ENCODE results near the gene GPR82. TPM values are rescaled to one million over a fixed set of nuclear protein-coding genes. Genes with fewer than 3 reads are reported as not detected.

Gene GPR82
- polyA plus RNA-seq, 1 donor: 1.4 TPM

DNA sequence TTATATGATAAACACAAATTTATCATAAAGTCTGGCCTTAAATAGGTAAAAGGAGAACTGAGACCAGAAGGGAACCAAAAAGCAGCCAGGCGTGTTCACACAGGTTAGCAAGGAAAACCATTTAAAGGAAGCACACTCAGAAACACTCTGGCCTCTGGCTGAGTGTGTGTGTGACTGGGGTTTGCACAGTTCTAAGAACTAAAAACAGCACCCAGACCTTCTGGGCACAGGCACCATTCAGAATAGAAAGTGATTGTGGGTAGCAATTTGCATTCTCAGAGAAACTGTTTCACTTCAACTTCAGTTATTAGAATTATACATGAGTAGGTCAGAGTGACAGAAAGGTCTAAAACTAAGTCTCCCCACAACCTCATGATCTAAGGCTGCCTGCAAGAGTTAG lies 10.0 kb downstream of the GPR82 start:
- Histone ChIP-seq H3K36me3 (ENCODE audit: control insufficient read depth, insufficient read depth, low read length) (no peaks in the 10 kb centered on the region), H3K27ac (ENCODE audit: low read length) (no peak overlapping the region), H3K4me3 (ENCODE audit: low read length) (no peak overlapping the region), H3K27me3 (ENCODE audit: control insufficient read depth, insufficient read depth, low read length) (no peaks in the 10 kb centered on the region), H3K9me3 (ENCODE audit: control insufficient read depth, low read depth, low read length) (no peaks in the 10 kb centered on the region), H3K4me1 (ENCODE audit: control insufficient read depth, insufficient read depth, low read length) (no peaks in the 10 kb centered on the region)
- DNase-seq: no peak
- WGBS (ENCODE audit: insufficient coverage, low lambda C conversion rate): no CpG with 5 or more reads among the region's 1 CpG

DNA sequence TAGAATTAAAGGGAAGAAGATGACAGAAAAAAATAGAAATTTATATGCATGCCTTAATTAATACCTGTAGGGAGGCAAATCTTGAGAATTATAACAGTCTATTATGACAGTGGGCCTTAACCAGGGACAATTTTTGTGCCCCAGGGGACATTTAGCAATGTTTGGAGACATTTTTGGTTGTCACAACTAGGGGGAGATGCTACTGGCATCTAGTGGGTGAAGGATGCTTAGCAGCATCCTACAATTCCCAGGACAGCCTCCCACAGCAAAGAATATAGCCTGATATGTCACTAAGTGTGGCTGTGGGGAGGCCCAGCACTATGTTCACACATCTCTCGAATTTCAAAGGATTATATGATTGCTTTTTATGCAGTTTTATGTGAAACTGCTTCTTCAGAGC lies 10.5 kb downstream of the GPR82 start:
- no CpG with 5 or more reads among the region's 1 CpG for WGBS (ENCODE audit: insufficient coverage, low lambda C conversion rate)
- Histone ChIP-seq H3K27ac (ENCODE audit: low read length) (no peak overlapping the region), H3K4me3 (ENCODE audit: low read length) (no peak overlapping the region), H3K9me3 (ENCODE audit: control insufficient read depth, low read depth, low read length) (no peaks in the 10 kb centered on the region), H3K36me3 (ENCODE audit: control insufficient read depth, insufficient read depth, low read length) (no peaks in the 10 kb centered on the region), H3K27me3 (ENCODE audit: control insufficient read depth, insufficient read depth, low read length) (no peaks in the 10 kb centered on the region), H3K4me1 (ENCODE audit: control insufficient read depth, insufficient read depth, low read length) (no peaks in the 10 kb centered on the region)
- DNase-seq: no peak

DNA sequence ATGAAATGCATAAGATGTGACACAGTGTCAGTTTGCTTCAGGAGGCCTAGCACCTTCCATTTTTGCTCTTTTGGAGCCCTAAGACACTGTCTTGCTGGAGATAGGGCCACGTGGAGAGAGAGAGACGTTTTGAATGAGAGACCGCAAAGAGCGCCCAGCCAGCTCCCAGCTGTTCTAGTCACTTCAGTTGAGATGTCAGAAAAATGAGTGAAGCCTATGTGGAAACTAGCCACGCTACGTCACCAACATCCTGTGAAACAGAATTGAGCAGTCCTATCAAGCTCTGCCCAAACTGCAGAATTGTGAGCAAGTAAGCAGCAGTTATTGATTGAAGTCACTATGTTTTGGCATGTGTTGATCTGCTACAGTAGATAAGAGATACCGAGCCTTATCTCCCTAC lies 13.1 kb downstream of the GPR82 start:
- no CpG with 5 or more reads among the region's 7 CpGs for WGBS (ENCODE audit: insufficient coverage, low lambda C conversion rate)
- no peak overlapping the region for H3K27ac ChIP-seq (ENCODE audit: low read length)
- no peak for DNase-seq

DNA sequence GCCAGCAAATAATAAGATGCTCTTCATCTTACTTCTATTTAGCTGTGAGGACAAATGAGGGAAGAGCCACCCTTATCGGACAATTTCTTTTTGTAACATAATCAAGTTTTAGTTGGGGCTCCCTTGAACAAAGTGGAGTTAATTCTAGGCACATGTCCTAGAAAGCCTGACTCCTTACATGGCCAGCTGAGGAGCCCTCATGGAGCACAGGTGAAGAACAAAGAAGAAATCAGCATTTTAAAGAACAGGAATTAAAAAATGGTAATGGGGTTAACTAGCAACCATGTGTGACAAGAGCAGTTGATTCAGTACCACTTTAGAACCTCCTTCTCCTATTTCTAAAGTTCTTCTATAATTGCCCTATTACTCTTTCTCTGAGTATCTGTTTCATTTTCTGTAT lies 15.9 kb downstream of the GPR82 start:
- DNase-seq: no peak
- H3K9me3 ChIP-seq (ENCODE audit: control insufficient read depth, low read depth, low read length): no peaks in the 10 kb centered on the region
- WGBS (ENCODE audit: insufficient coverage, low lambda C conversion rate): no CpG with 5 or more reads among the region's 1 CpG

More for the DNA sequence above, 13.1 kb downstream of the GPR82 start:
- H3K27me3 ChIP-seq (ENCODE audit: control insufficient read depth, insufficient read depth, low read length): no peaks in the 10 kb centered on the region
- no peak overlapping the region for H3K4me3 ChIP-seq (ENCODE audit: low read length)
- no peaks in the 10 kb centered on the region for H3K36me3 ChIP-seq (ENCODE audit: control insufficient read depth, insufficient read depth, low read length)
- H3K9me3 ChIP-seq (ENCODE audit: control insufficient read depth, low read depth, low read length): no peaks in the 10 kb centered on the region
- peaks cover 2% of the 10 kb centered on the region for H3K4me1 ChIP-seq (ENCODE audit: control insufficient read depth, insufficient read depth, low read length)

DNA sequence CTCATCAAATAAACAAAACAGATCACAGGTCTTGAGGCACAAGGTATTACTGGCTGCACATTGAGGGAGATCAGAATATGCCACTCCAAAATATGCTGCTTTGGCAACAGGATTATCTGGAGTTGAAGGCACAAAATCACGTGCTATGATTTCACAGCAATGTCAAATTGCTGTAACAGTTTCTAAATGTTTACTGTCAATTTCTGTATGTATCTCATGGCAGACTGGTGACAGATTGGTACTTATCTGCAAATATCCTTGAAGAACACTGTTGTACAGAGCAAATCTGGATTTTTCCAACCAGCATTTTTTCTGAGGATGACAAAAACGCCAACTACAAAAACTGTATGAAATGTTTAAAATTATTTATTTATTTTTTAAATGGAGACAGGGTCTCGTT lies 26.7 kb downstream of the GPR82 start:
- no peak for DNase-seq
- Histone ChIP-seq H3K27me3 (ENCODE audit: control insufficient read depth, insufficient read depth, low read length) (no peaks in the 10 kb centered on the region), H3K4me1 (ENCODE audit: control insufficient read depth, insufficient read depth, low read length) (no peaks in the 10 kb centered on the region), H3K36me3 (ENCODE audit: control insufficient read depth, insufficient read depth, low read length) (no peaks in the 10 kb centered on the region), H3K9me3 (ENCODE audit: control insufficient read depth, low read depth, low read length) (no peaks in the 10 kb centered on the region), H3K4me3 (ENCODE audit: low read length) (no peak overlapping the region), H3K27ac (ENCODE audit: low read length) (no peak overlapping the region)
- WGBS (ENCODE audit: insufficient coverage, low lambda C conversion rate): no CpG with 5 or more reads among the region's 3 CpGs

More for the DNA sequence above, 15.9 kb downstream of the GPR82 start:
- H3K36me3 ChIP-seq (ENCODE audit: control insufficient read depth, insufficient read depth, low read length): peaks cover 5% of the 10 kb centered on the region
- H3K27ac ChIP-seq (ENCODE audit: low read length): no peak overlapping the region
- H3K4me1 ChIP-seq (ENCODE audit: control insufficient read depth, insufficient read depth, low read length): peaks cover 2% of the 10 kb centered on the region
- H3K4me3 ChIP-seq (ENCODE audit: low read length): no peak overlapping the region
- no peaks in the 10 kb centered on the region for H3K27me3 ChIP-seq (ENCODE audit: control insufficient read depth, insufficient read depth, low read length)

DNA sequence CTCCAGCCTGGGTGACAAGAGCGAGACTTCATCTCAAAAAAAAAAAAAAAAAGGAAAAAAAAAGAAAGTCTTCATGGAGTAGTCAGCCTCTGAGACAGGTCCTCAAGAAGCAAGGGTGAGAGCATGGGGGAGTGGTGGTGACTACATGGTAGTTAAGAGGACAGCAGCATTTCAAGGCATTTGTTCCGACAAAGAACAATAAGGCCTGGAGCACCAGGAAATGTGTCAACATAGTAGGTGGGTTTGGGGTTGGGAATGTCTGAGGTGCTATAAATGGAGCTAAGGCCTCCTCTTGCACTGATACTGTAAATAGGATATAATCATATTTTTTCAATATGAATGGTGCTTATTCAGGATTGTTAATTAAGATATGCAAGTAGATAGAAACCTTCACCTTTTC lies 34.4 kb downstream of the GPR82 start:
- Histone ChIP-seq H3K4me3 (ENCODE audit: low read length) (no peak overlapping the region), H3K27me3 (ENCODE audit: control insufficient read depth, insufficient read depth, low read length) (no peaks in the 10 kb centered on the region), H3K27ac (ENCODE audit: low read length) (no peak overlapping the region), H3K9me3 (ENCODE audit: control insufficient read depth, low read depth, low read length) (no peaks in the 10 kb centered on the region), H3K36me3 (ENCODE audit: control insufficient read depth, insufficient read depth, low read length) (no peaks in the 10 kb centered on the region), H3K4me1 (ENCODE audit: control insufficient read depth, insufficient read depth, low read length) (no peaks in the 10 kb centered on the region)
- no peak for DNase-seq
- WGBS (ENCODE audit: insufficient coverage, low lambda C conversion rate): no CpG with 5 or more reads among the region's 2 CpGs

DNA sequence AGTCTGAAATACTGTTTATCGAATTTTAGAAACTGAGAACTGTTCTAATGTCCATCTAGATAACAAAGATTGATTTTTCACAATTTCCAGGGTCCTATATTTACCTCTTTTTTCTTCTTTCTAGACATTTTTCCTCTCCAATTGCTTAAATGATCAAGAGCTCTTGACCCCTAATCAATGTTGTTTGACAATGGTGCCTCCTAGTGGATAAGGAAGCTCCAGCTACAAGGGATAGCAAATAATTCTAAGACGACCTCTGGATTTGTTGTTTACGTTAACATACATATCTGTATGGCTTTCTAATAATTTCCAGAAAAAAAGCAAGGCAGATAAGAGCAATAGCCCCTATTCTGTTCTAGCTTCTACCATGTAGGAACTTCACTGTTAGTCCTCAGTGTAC lies 35.8 kb downstream of the GPR82 start:
- Histone ChIP-seq H3K27ac (ENCODE audit: low read length) (no peak overlapping the region), H3K4me3 (ENCODE audit: low read length) (no peak overlapping the region), H3K36me3 (ENCODE audit: control insufficient read depth, insufficient read depth, low read length) (no peaks in the 10 kb centered on the region), H3K9me3 (ENCODE audit: control insufficient read depth, low read depth, low read length) (no peaks in the 10 kb centered on the region), H3K4me1 (ENCODE audit: control insufficient read depth, insufficient read depth, low read length) (no peaks in the 10 kb centered on the region), H3K27me3 (ENCODE audit: control insufficient read depth, insufficient read depth, low read length) (no peaks in the 10 kb centered on the region)
- DNase-seq: peak in 1 of 2 donors; percentile 5
- no CpG with 5 or more reads among the region's 3 CpGs for WGBS (ENCODE audit: insufficient coverage, low lambda C conversion rate)

DNA sequence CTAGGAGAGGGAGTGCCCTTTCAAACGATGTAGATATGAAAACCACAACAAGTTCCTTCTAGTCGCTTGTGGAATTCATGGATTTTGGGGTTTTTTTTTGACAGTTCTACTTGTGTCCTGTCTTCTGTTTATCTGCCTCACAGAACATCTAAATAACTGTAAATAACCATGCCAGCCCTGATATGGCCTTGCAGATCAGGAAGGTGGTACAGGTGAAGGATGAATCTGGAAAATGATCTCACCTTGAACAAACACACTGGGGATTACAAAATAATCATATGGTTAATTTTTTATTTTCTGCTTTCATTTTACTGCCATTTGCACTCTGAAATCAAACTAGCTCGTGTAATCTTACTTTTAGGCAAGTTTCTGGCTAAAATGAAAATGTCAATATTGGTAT lies 37.2 kb downstream of the GPR82 start:
- Histone ChIP-seq H3K27me3 (ENCODE audit: control insufficient read depth, insufficient read depth, low read length) (no peaks in the 10 kb centered on the region), H3K36me3 (ENCODE audit: control insufficient read depth, insufficient read depth, low read length) (no peaks in the 10 kb centered on the region), H3K27ac (ENCODE audit: low read length) (no peak overlapping the region), H3K4me1 (ENCODE audit: control insufficient read depth, insufficient read depth, low read length) (no peaks in the 10 kb centered on the region), H3K9me3 (ENCODE audit: control insufficient read depth, low read depth, low read length) (no peaks in the 10 kb centered on the region), H3K4me3 (ENCODE audit: low read length) (no peak overlapping the region)
- WGBS (ENCODE audit: insufficient coverage, low lambda C conversion rate): no CpG with 5 or more reads among the region's 3 CpGs
- no peak for DNase-seq

DNA sequence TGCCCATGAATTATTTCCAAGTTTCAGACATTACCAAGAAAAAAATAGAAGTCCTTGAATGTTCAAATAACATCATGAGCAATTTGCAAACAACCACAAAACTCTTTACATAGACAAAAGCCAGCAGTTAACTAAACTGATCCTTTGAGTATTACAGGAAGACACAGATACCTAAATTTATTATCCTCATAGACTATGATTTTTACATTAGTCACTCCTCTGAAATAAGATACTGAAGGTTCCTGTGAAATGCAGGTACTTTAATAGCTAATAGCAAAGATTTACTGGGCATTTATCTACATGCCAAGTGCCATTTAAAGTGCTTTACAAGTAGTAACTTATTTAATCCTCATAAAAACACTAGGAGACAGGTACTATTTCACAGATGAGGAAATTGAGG lies 37.7 kb downstream of the GPR82 start:
- Histone ChIP-seq H3K9me3 (ENCODE audit: control insufficient read depth, low read depth, low read length) (no peaks in the 10 kb centered on the region), H3K27ac (ENCODE audit: low read length) (no peak overlapping the region), H3K27me3 (ENCODE audit: control insufficient read depth, insufficient read depth, low read length) (no peaks in the 10 kb centered on the region), H3K4me3 (ENCODE audit: low read length) (no peak overlapping the region), H3K36me3 (ENCODE audit: control insufficient read depth, insufficient read depth, low read length) (no peaks in the 10 kb centered on the region), H3K4me1 (ENCODE audit: control insufficient read depth, insufficient read depth, low read length) (no peaks in the 10 kb centered on the region)
- DNase-seq: no peak

DNA sequence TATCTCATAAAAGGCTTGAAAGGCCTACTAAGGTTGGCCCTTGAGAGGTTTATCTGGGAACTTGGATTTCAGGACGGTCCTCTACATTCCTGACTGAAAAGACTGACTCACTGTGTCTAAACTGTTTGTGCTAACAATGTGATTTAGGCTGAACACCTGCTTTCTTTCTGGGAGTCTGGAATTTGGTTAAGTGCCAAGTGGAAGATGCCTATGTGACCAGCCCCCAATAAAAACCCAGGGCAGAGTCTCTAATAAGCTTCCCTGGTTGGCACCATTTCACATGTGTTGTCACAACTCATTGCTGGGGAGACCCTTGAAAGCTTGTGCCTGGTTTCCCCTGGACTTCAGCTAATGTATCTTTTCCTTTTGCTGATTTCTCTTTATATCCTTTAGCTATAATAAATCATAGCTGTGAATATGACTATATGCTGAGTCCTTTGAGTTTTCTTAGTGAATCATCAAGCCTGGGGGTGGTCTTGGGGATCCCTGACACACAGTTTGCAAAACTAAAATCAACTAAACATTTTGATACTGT lies 55.1 kb downstream of the GPR82 start:
- Histone ChIP-seq H3K27ac (ENCODE audit: low read length) (no peak overlapping the region), H3K4me1 (ENCODE audit: control insufficient read depth, insufficient read depth, low read length) (no peaks in the 10 kb centered on the region), H3K4me3 (ENCODE audit: low read length) (no peak overlapping the region), H3K27me3 (ENCODE audit: control insufficient read depth, insufficient read depth, low read length) (no peaks in the 10 kb centered on the region), H3K9me3 (ENCODE audit: control insufficient read depth, low read depth, low read length) (no peaks in the 10 kb centered on the region), H3K36me3 (ENCODE audit: control insufficient read depth, insufficient read depth, low read length) (peaks cover 3% of the 10 kb centered on the region)
- DNase-seq: no peak
- no CpG with 5 or more reads among the region's 1 CpG for WGBS (ENCODE audit: insufficient coverage, low lambda C conversion rate)
